IMR-90 (cell line): ENCODE data around the gene PAFAH2. TPM values are rescaled to one million over a fixed set of nuclear protein-coding genes. Genes with fewer than 3 reads are reported as not detected.
A peak's percentile ranks its signal among the peaks of the same experiment; 100 is the strongest.

ENCODE experiments used
- ATAC-seq: fragments of 200-7000 bp; cut with Tn5 transposase; 2 replicates; pipeline ENCODE4 v1.9.1; 2020; ENCODE audit warnings: low read depth, mild to moderate bottlenecking, moderate library complexity
- BruUV-seq: library from RNA; stranded (reverse); fragments of 400-500 nt; replicated peaks from 2 replicates; lab custom pipeline; 2021; lab: Mats Ljungman, UMichigan
- CTCF ChIA-PET: fragments of 300-600 bp; formaldehyde crosslinking; extraction: SDS; loops from one replicate; lab custom pipeline; 2021; ENCODE audit warnings: antibody characterized with exemption; lab: Yijun Ruan, JAX
- POLR2A ChIA-PET: fragments of 300-600 bp; sonication (Branson Sonifier 250); formaldehyde crosslinking; loops from one replicate; lab custom pipeline; 2022; ENCODE audit warnings: antibody characterized with exemption; ENCODE audit not compliant: unreplicated experiment; lab: Charles Lee
- DNase-seq: peaks from one replicate; pipeline ENCODE4 v3.0.0; 2013
- H2AFZ ChIP-seq: replicated peaks from 2 replicates; pipeline ENCODE3; 2013; ENCODE audit warnings: low read length, mild to moderate bottlenecking; ENCODE audit not compliant: poor library complexity
- H2AK5ac ChIP-seq: 2 replicates; pipeline ENCODE4 v1.6.1; 2013; ENCODE audit warnings: low read depth, low read length, inconsistent platforms
- H2AK9ac ChIP-seq: replicated peaks from 2 replicates; pipeline ENCODE3; 2013; ENCODE audit warnings: mild to moderate bottlenecking, low read depth, low read length, moderate library complexity; ENCODE audit not compliant: poor library complexity
- H2BK120ac ChIP-seq: 2 replicates; pipeline ENCODE4 v1.6.1; 2013; ENCODE audit warnings: low read depth, low read length, inconsistent platforms
- H2BK15ac ChIP-seq: 3 replicates; pipeline ENCODE4 v1.6.1; 2013; ENCODE audit warnings: low read depth, low read length, inconsistent platforms
- H2BK20ac ChIP-seq: 2 replicates; pipeline ENCODE4 v1.6.1; 2013; ENCODE audit warnings: low read depth, mild to moderate bottlenecking, inconsistent platforms, low read length, moderate library complexity
- H2BK5ac ChIP-seq: 2 replicates; pipeline ENCODE4 v1.6.1; 2013; ENCODE audit warnings: mild to moderate bottlenecking, low read depth, low read length, inconsistent platforms; ENCODE audit not compliant: poor library complexity, severe bottlenecking
- H3K14ac ChIP-seq: replicated peaks from 2 replicates; pipeline ENCODE4 v1.6.1; 2013; ENCODE audit warnings: low read depth, low read length, inconsistent platforms
- H3K18ac ChIP-seq: 2 replicates; pipeline ENCODE4 v1.6.1; 2013; ENCODE audit warnings: low read depth, low read length, control low read depth
- H3K23ac ChIP-seq: 2 replicates; pipeline ENCODE4 v1.6.1; 2013; ENCODE audit warnings: low read depth, low read length, inconsistent platforms
- H3K27ac ChIP-seq: 2 replicates; pipeline ENCODE4 v1.5.1; 2013; ENCODE audit warnings: mild to moderate bottlenecking, control low read depth, low read length; ENCODE audit not compliant: insufficient read depth
- H3K27me3 ChIP-seq: 2 replicates; pipeline ENCODE4 v1.6.1; 2013; ENCODE audit warnings: low read length; ENCODE audit not compliant: control insufficient read depth, insufficient read depth
- H3K36me3 ChIP-seq: 2 replicates; pipeline ENCODE4 v1.6.1; 2013; ENCODE audit warnings: low read length, mixed read lengths; ENCODE audit not compliant: control insufficient read depth, insufficient read depth
- H3K4ac ChIP-seq: 2 replicates; pipeline ENCODE4 v1.6.1; 2013; ENCODE audit warnings: low read depth, low read length, inconsistent platforms
- H3K4me1 ChIP-seq: 2 replicates; pipeline ENCODE4 v1.6.1; 2013; ENCODE audit warnings: low read length, mixed read lengths; ENCODE audit not compliant: control insufficient read depth, insufficient read depth
- H3K4me2 ChIP-seq: 2 replicates; pipeline ENCODE4 v1.6.1; 2013; ENCODE audit warnings: low read depth, mild to moderate bottlenecking, control low read depth, low read length, moderate library complexity
- H3K4me3 ChIP-seq: 2 replicates; pipeline ENCODE4 v1.5.1; 2013; ENCODE audit warnings: low read depth, mild to moderate bottlenecking, control low read depth, low read length, moderate library complexity; ENCODE audit not compliant: insufficient read depth
- H3K56ac ChIP-seq: 2 replicates; pipeline ENCODE4 v1.6.1; 2013; ENCODE audit warnings: low read length, inconsistent platforms; ENCODE audit not compliant: insufficient read depth; ENCODE audit errors: extremely low read depth
- H3K79me1 ChIP-seq, 2 experiments: 2 replicates each; pipeline ENCODE4 v1.6.1; 2013; ENCODE audit warnings: low read length in 2 of 2, inconsistent platforms in 1 of 2, low read depth in 1 of 2
- H3K9ac ChIP-seq: 2 replicates; pipeline ENCODE4 v1.6.1; 2013; ENCODE audit warnings: low read depth, low read length, control low read depth
- H3K9me1 ChIP-seq: 2 replicates; pipeline ENCODE4 v1.6.1; 2013; ENCODE audit warnings: low read length, inconsistent platforms; ENCODE audit not compliant: insufficient read depth
- H3K9me3 ChIP-seq: 2 replicates; pipeline ENCODE4 v1.6.1; 2013; ENCODE audit warnings: low read length; ENCODE audit not compliant: control insufficient read depth, insufficient read depth
- H4K20me1 ChIP-seq: 2 replicates; pipeline ENCODE4 v1.6.1; 2013; ENCODE audit warnings: low read length, inconsistent platforms; ENCODE audit not compliant: insufficient read depth
- H4K5ac ChIP-seq: 2 replicates; pipeline ENCODE4 v1.6.1; 2013; ENCODE audit warnings: mild to moderate bottlenecking, low read depth, low read length, control low read depth
- H4K8ac ChIP-seq, 2 experiments: 2 replicates each; pipeline ENCODE4 v1.6.1; 2013; ENCODE audit warnings: low read depth in 2 of 2, low read length in 2 of 2, control low read depth in 1 of 2, inconsistent platforms in 1 of 2
- H4K91ac ChIP-seq: 2 replicates; pipeline ENCODE4 v1.6.1; 2013; ENCODE audit warnings: low read depth, low read length, inconsistent platforms; ENCODE audit not compliant: insufficient read depth
- CEBPB ChIP-seq: IDR thresholded peaks from 2 replicates; pipeline ENCODE4 v1.6.1; 2012; ENCODE audit warnings: low read depth, low read length, improper control_type of control experiment
- CHD1 ChIP-seq: IDR thresholded peaks from 2 replicates; pipeline ENCODE4 v1.6.1; 2012; ENCODE audit warnings: low read depth, low read length, improper control_type of control experiment
- CTCF ChIP-seq: conservative IDR thresholded peaks from 2 replicates; pipeline ENCODE4 v1.5.1; 2012; ENCODE audit warnings: mild to moderate bottlenecking, low read depth, low read length, improper control_type of control experiment
- ELK1 ChIP-seq: fragments of 150-350 bp; IDR thresholded peaks from 2 replicates; pipeline ENCODE4 v1.6.1; 2016; ENCODE audit warnings: low read depth, mild to moderate bottlenecking, low read length, moderate library complexity, borderline replicate concordance
- FOS ChIP-seq: fragments of 150-350 bp; IDR thresholded peaks from 2 replicates; pipeline ENCODE4 v1.6.1; 2016; ENCODE audit warnings: low read depth, low read length
- MAFK ChIP-seq: IDR thresholded peaks from 2 replicates; pipeline ENCODE4 v1.6.1; 2012; ENCODE audit warnings: low read depth, low read length, improper control_type of control experiment
- MXI1 ChIP-seq: IDR thresholded peaks from 2 replicates; pipeline ENCODE4 v1.6.1; 2012; ENCODE audit warnings: low read depth, mild to moderate bottlenecking, low read length, moderate library complexity, borderline replicate concordance
- NFE2L2 ChIP-seq: fragments of 150-350 bp; IDR thresholded peaks from 2 replicates; pipeline ENCODE4 v1.6.1; 2016; ENCODE audit warnings: low read depth, mild to moderate bottlenecking, low read length
- POLR2A ChIP-seq: IDR thresholded peaks from 2 replicates; pipeline ENCODE4 v1.6.1; 2012; ENCODE audit warnings: mild to moderate bottlenecking, low read depth, low read length
- RAD21 ChIP-seq: IDR thresholded peaks from 2 replicates; pipeline ENCODE4 v1.6.1; 2012; ENCODE audit warnings: low read length, improper control_type of control experiment
- RCOR1 ChIP-seq: IDR thresholded peaks from 2 replicates; pipeline ENCODE4 v1.6.1; 2012; ENCODE audit warnings: mild to moderate bottlenecking, low read length, improper control_type of control experiment; ENCODE audit not compliant: insufficient replicate concordance
- RFX5 ChIP-seq: IDR thresholded peaks from 2 replicates; pipeline ENCODE4 v1.8.0; 2012; ENCODE audit warnings: low read depth, mild to moderate bottlenecking, low read length, moderate library complexity
- SMC3 ChIP-seq: fragments of 150-350 bp; IDR thresholded peaks from 2 replicates; pipeline ENCODE4 v1.6.1; 2016; ENCODE audit warnings: low read depth, mild to moderate bottlenecking, antibody characterized with exemption, low read length, moderate library complexity
- USF2 ChIP-seq: fragments of 150-350 bp; IDR thresholded peaks from 2 replicates; pipeline ENCODE4 v1.6.1; 2017; ENCODE audit warnings: mild to moderate bottlenecking, antibody characterized with exemption, low read length, low read depth
- WGBS, 2 experiments: methylation state at CpG; one replicate each; pipeline versions ENCODE4 v1.1.5 to v1.1.7; 2013; ENCODE audit warnings: missing lambda C conversion rate in 2 of 2; ENCODE audit not compliant: insufficient read length in 1 of 2; ENCODE audit errors: extremely low coverage in 2 of 2; 5-methylcytosine and 5-hydroxymethylcytosine counted together
- dilution Hi-C: fragments of 300-500 bp; cut with HindIII; formaldehyde crosslinking; loops from one replicate; pipeline ENCODE4 v1.14.3; 2018; ENCODE audit warnings: low sequenced_read_pairs; ENCODE audit not compliant: unreplicated experiment
- in situ Hi-C: fragments of 300-500 bp; cut with MboI; formaldehyde crosslinking; loops from 3 replicates; pipeline ENCODE4 v1.14.3; 2019; ENCODE audit warnings: low sequenced_read_pairs, inconsistent platforms, mixed read lengths
- intact Hi-C: fragments of 100-400 bp; cut with micrococcal nuclease; formaldehyde crosslinking; loops from 2 replicates; pipeline ENCODE4 v1.10.0; 2022
- polyA plus RNA-seq, 3 experiments: library from polyadenylated mRNA; depleted of rRNA; stranded (reverse); fragments of >200 nt; gene quantifications; 2 replicates each; pipeline ENCODE4 v1.2.3, GENCODE V29; 2012; ENCODE audit warnings: low replicate concordance in 1 of 3
- total RNA-seq: library from RNA; depleted of rRNA; stranded (reverse); fragments of >200 nt; gene quantifications from 2 replicates; pipeline ENCODE4 v1.2.3, GENCODE V29; 2012

PAFAH2 gene
- total and polyA plus RNA-seq, 2 of the 4 experiments (the other 2 are of a cell fraction): 8.3 to 12.2 TPM

- Histone ChIP-seq H3K36me3 (no peaks in the 10 kb centered on the region), H4K91ac (no peak overlapping the region), H3K4me3 (peak overlapping the region; percentile 66), H3K79me1 (no peaks in the 10 kb centered on the region), H3K4ac (peak overlapping the region; percentile 50; the same call in 1 of the 2 replicates), H2AFZ (peak overlapping the region; percentile 98), H3K4me1 (peaks cover 6% of the 10 kb centered on the region), H2BK120ac (no peak overlapping the region), H2BK5ac (no peak overlapping the region), H2AK5ac (no peak overlapping the region), H4K5ac (no peak overlapping the region), H3K23ac (peak overlapping the region; percentile 75; the same call in 1 of the 2 replicates), H4K20me1 (no peaks in the 10 kb centered on the region), H2BK20ac (no peak overlapping the region), H4K8ac (no peak overlapping the region), H3K18ac (no peak overlapping the region), H3K9me1 (0 out of 2 replicates have a peak, but pooled peaks cover 3% of the 10 kb centered on the region), H3K56ac (no peak overlapping the region), H2AK9ac (peak overlapping the region; percentile 77), H3K27ac (no peak overlapping the region), H3K27me3 (peaks cover 17% of the 10 kb centered on the region; the same call in 1 of the 2 replicates), H3K4me2 (peak overlapping the region; percentile 81), H2BK15ac (no peak overlapping the region), H3K9ac (peak overlapping the region; percentile 63), H3K9me3 (no peaks in the 10 kb centered on the region), H3K14ac (no peak overlapping the region)
- in situ Hi-C loops: no loop called here
- 0% methylated on average over 9 of the region's 39 CpGs; no CpG with 5 or more reads in 1 of the 2 experiments for WGBS, 2 experiments
- intact Hi-C loops: loop anchor here (1.0 to 5.0 kb wide), 6 partner anchors 69 to 355 kb away; no protein-coding TSS in a partner anchor
- CTCF ChIA-PET: interaction anchor here (0.5 to 1.5 kb wide), 11 partner anchors 9 to 144 kb away, joined by 3 to 9 read pairs (median 4); partner anchors contain the start of genes EXTL1 and SLC30A2
- dilution Hi-C loops: no loop called here
- DNase-seq (peak; percentile 53), ATAC-seq (peak; percentile 94)
- BruUV-seq: no TSS peak
- POLR2A ChIA-PET: interaction anchor here (0.6 kb wide), 1 partner anchor 137 kb away, joined by 3 read pairs; no protein-coding TSS in a partner anchor
- no peak for TF ChIP-seq FOS
- TF ChIP-seq CHD1: no peak
- peak; percentile 88 for TF ChIP-seq RAD21
- TF ChIP-seq POLR2A: no peak
- TF ChIP-seq RFX5: no peak
- peak; percentile 69 for TF ChIP-seq SMC3
- TF ChIP-seq CTCF: peak; percentile 96
- TF ChIP-seq CEBPB: no peak
- TF ChIP-seq RCOR1: no peak
- TF ChIP-seq USF2: no peak
- TF ChIP-seq MAFK: no peak
- TF ChIP-seq ELK1: no peak
- no peak for TF ChIP-seq MXI1
- TF ChIP-seq NFE2L2: no peak
Observed at GRCh38 chr1:26035959-26036755, 38.3 kb upstream of the PAFAH2 start.
